GM21381 (cell line): Measurements from ENCODE around the gene ZNF286A.
"Not testable (repeated sequence)": the region's sequence is repeated elsewhere in the genome, so short reads cannot be mapped to it uniquely, and the experiment has no call there.

Experiments used
- ATAC-seq: cut with Tn5 transposase; IDR thresholded peaks from one replicate; pipeline ENCODE4 v1.9.1; 2021; ENCODE audit warnings: mild to moderate bottlenecking, moderate library complexity; ENCODE audit not compliant: unreplicated experiment

ZNF286A gene

DNA sequence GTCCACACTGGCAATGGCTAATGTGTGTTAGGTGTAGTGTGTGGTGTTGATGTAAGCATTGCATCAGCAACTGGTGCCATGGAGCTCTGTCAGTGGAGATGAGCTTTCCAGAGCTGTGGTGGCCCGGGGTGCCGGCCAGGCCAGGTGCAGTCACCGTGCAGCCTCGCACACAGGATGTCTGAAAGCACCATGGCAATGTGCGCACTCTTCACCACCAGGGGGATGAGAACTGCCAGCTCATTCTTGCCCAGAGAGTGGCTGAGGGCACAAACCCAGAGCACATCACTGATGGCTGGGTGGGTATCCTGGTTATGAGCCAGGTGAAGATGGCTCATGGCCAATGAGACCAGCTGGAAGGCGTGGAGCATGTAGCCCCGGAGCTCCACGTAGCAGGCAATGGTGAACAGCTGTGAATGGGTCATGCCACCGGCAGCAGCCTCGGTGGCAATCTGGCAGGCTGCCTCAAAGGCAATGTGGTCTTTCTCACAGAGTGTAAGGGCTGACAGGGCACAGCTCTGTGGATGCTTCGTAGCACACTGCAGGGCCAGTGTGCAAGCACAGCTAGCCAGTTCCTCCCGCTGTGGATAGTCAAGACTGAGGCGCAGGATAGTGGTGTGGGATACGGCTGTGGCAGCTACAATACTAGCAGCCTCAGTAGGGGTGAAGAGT lies 69.4 kb downstream of the ZNF286A start:
- not testable (repeated sequence) for ATAC-seq
